Airway epithelial cell (primary cell): Measurements from ENCODE around the gene PTPMT1. TPM values are rescaled to one million over a fixed set of nuclear protein-coding genes. Genes with fewer than 3 reads are reported as not detected.

Experiments
- total RNA-seq: library from RNA; depleted of rRNA; stranded (reverse); fragments of >200 nt; gene quantifications from 2 replicates; pipeline ENCODE4 v1.2.3, GENCODE V29; 2015

PTPMT1 gene, protein sequence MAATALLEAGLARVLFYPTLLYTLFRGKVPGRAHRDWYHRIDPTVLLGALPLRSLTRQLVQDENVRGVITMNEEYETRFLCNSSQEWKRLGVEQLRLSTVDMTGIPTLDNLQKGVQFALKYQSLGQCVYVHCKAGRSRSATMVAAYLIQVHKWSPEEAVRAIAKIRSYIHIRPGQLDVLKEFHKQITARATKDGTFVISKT
- 126 and 182 TPM in 2 replicates for total RNA-seq

DNA sequence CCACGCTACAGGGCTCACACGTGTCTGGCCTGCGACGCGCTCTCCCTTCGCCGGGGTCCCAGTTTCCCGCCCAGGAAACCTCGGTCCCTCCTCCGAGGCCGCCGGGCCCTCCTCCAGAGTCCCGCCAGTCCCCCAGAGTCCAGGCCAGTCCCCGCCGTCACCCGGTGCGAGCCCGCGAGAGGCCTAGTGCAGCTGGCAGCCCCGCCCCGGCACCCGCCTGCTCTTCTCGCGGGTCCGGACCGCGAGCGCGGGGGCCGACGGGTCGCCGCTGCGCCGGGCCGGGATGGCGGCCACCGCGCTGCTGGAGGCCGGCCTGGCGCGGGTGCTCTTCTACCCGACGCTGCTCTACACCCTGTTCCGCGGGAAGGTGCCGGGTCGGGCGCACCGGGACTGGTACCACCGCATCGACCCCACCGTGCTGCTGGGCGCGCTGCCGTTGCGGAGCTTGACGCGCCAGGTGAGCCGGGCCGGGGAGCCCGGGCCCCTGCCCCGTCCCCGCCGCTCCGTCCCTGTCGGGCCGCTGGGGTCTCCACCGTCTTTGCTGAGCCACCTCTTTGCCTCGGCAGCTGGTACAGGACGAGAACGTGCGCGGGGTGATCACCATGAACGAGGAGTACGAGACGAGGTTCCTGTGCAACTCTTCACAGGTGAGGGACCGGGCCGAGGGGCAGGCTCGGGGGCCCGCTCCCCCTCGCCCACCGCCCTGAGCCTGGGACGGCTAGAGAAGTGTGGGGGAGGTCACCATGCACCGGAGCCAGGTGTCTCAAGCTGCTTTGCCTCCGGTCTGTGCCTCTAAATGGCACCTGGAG lies at the start of gene PTPMT1:
Gene PTPMT1, plus strand, starts transcription at position 260 of the 809 bp plus-strand sequence. Its CDS starts 24 bp downstream, at position 284.

DNA sequence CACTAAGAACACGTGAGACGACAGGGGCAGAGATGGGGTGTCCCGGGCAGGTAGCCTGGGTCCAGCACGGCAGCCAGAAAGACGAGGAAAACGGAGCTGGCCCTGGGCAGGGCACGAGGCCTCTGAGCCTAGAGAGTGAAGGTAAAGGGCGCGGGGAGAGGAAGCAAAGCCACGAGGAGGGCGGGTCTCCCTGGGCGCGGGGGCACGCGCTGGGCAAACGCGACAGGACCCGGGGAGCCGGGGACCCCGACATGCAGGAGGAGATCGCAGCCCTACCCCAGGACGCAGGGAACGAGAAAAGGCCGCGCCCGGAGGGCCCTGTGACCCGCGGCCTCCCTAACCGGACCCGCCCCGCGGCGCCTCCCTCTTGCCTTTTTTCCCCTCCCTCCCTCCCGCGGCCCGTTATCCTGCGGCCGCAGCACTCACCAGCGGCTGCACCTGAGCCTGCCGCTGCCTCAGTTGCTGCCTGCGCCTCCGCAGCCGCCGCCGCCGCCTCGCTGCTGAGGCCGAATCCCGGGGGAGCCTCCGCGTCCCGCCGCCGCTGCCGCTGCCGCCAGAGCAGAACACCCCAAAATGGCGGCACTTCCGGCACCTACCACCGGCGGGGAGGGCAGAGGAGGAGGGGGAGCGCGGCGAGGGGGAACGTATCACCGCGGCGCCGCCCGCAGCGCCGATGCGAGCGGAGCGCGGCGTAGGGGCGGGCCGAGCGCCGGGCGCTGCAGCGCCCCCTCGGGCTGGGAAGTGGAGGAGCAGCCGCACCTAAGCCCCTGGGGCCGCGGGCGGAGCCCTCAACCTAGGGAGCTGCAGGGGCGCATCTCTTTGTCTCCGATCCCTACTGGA lies 12.6 kb upstream of the PTPMT1 start, which contains the start of gene CELF1:
Gene CELF1, minus strand, starts transcription at position 567 of the 840 bp plus-strand sequence. CDS start 53,609 bp downstream, outside the sequence.

DNA sequence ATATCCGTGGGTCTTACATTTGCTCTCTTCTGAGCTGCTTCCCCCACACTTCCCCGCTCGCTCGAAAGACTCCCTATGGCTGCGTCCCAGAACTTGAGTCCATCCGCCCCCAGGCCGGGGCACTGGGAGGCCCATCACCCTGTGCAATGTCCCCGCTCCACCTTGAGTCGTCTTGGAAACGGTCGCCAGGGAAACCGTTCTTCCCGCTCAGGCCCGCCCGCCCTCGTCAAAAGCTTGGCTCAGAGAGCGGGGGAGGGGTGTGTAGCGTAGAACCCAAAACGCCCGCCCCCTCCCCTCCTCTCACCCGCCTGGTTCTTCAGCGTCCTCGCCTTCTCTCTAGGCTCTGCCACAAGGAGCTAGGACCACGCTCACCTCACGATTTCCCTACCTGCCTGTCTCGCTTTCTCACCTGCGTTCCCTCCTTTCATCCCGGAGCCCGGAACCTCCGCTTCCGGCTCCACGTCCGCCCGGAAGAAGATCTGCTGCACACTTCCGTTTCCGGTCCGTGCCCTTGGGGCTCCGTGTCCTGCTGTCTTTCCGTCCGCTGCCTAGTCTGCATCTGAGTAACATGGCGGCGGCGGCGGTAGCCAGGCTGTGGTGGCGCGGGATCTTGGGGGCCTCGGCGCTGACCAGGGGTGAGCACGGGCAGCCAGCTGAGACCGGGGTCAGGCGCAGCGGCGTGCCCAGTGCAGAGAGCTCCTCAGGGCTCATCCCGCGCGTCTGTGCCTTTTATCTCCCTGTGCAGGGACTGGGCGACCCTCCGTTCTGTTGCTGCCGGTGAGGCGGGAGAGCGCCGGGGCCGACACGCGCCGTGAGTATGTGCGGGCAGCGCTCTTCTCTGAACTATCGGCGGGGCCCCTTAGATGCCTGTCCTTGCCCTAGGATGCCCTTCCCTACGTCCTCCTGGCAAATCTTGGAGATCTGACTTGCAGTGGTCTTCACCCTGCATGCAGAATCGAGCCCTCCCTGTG lies 13.4 kb downstream of the PTPMT1 start, which contains the start of the genes KBTBD4 and NDUFS3:
Gene KBTBD4, minus strand, starts transcription at position 447 of the 971 bp plus-strand sequence. Its CDS starts 19 bp downstream, at position 428.
Gene NDUFS3, plus strand, starts transcription at position 551 of the 971 bp plus-strand sequence. Its CDS starts 18 bp downstream, at position 569.

DNA sequence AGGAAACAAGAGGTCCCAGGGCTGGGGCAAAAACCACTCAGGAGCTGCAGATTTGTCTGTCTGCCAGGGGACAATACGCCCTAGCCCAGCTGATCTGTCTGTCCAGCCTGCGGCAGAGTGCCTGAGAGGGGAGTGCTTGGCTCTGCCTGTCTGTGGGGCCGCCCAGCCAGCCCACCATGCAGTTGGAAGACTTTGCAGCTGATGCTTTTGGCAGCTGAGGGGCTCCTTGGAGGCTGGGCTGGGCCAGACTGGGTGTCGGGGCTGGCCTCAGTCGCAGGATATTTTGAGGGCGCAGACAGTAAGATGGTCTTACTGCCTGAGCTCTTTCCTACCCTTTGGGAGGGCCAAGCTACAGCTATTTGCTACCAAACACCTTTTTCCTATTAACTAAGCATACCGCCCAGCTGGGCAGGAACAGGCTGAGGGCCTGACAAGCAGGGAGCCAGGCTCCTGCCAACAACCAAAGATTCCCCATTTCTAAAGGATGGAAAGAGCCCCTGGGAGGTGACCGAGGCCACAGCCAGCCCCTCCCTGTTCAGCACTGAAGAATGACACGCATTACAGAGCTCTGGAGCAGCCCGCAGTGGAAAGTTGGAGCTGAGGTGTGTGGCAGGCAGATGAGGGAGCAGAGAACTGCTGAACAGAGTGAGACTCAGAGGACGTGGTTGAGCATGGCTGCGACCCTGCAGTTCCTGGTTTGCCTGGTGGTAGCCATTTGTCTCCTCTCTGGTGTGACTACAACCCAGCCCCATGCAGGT lies 20.9 kb downstream of the PTPMT1 start, which contains the start of gene FAM180B:
Gene FAM180B, plus strand, starts transcription at position 581 of the 758 bp plus-strand sequence. Its CDS starts 91 bp downstream, at position 672.

DNA sequence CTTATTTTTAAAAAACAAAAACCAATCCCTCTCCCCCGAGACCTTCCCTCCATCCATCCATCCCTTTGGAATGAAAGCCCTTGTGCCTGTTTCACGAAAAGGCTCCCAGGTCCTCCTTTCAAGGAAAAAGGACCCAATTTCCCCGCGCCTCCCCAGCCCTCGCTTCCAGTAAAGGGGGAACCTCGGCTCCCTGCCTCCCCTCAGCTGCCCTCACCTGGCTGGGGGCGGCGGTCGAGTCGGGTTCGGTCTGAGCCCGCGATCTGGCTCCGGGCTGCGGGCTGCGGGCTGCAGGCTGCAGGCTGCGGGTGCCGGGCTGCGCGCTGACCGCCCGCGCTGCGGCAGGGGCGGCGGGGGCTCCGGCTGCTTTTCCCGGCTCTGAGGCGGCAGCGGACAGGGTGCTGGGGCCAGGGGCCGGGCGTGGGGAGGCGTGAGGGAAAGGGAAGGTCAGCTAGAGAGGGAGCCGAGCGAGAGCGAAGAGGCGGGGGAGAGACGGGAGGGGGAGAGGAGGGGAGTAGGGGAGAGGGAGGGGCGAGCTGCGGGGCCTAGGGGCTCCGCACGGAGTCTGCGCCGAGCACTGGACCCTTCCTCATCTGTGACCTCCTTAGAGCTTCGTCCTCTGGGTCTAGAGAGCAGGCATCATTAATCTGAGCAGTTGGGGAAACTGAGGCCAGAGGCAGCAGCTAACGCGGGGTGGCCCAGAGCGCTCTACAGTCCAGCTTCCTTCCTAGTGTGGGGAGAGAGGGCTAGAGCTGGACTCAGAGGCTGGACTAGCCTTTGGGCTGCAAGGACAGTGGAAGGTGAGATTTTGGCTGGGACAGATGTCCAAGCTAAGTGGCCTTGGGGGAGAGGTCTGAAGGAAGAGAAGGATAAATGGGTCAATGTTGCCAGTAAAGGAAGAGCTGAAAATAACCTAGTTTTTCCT lies 28.8 kb downstream of the PTPMT1 start, which contains the start of gene C1QTNF4:
Gene C1QTNF4, minus strand, starts transcription at position 478 of the 922 bp plus-strand sequence. CDS start 3,601 bp downstream, outside the sequence.

Other genes with a start within 250 kb of the PTPMT1 start
- not detected in 2 replicates for gene MYBPC3, start 212.9 kb upstream of the PTPMT1 start, total RNA-seq
- gene SPI1, start 187.1 kb upstream of the PTPMT1 start, total RNA-seq, result not detected in 2 replicates
- 48.3 and 50.5 TPM in 2 replicates for gene SLC39A13, start 157.0 kb upstream of the PTPMT1 start, total RNA-seq
- gene PSMC3, start 139.2 kb upstream of the PTPMT1 start, total RNA-seq, result 136 and 162 TPM in 2 replicates
- gene RAPSN, start 116.5 kb upstream of the PTPMT1 start, total RNA-seq, result not detected in 2 replicates
- gene CELF1, start 12.5 kb upstream of the PTPMT1 start, total RNA-seq, result 41.8 and 52.2 TPM in 2 replicates
- 12.2 and 19.5 TPM in 2 replicates for gene KBTBD4, start 13.4 kb downstream of the PTPMT1 start, total RNA-seq
- gene NDUFS3, start 13.5 kb downstream of the PTPMT1 start, total RNA-seq, result 92.2 and 107 TPM in 2 replicates
- gene FAM180B, start 21.1 kb downstream of the PTPMT1 start, total RNA-seq, result not detected in 2 replicates
- gene C1QTNF4, start 28.8 kb downstream of the PTPMT1 start, total RNA-seq, result 0.09 and 0.92 TPM in 2 replicates
- 103 and 173 TPM in 2 replicates for gene MTCH2, start 77.0 kb downstream of the PTPMT1 start, total RNA-seq
- 0.19 and 1.4 TPM in 2 replicates for gene AGBL2, start 149.8 kb downstream of the PTPMT1 start, total RNA-seq
- gene FNBP4, start 201.7 kb downstream of the PTPMT1 start, total RNA-seq, result 39.3 and 48.8 TPM in 2 replicates